ENCODE results near the gene HCN2. TPM values are rescaled to one million over a fixed set of nuclear protein-coding genes. Genes with fewer than 3 reads are reported as not detected.

The HCN2 gene
- total RNA-seq, 1 donor from 2014 or later = 0.25 TPM

DNA sequence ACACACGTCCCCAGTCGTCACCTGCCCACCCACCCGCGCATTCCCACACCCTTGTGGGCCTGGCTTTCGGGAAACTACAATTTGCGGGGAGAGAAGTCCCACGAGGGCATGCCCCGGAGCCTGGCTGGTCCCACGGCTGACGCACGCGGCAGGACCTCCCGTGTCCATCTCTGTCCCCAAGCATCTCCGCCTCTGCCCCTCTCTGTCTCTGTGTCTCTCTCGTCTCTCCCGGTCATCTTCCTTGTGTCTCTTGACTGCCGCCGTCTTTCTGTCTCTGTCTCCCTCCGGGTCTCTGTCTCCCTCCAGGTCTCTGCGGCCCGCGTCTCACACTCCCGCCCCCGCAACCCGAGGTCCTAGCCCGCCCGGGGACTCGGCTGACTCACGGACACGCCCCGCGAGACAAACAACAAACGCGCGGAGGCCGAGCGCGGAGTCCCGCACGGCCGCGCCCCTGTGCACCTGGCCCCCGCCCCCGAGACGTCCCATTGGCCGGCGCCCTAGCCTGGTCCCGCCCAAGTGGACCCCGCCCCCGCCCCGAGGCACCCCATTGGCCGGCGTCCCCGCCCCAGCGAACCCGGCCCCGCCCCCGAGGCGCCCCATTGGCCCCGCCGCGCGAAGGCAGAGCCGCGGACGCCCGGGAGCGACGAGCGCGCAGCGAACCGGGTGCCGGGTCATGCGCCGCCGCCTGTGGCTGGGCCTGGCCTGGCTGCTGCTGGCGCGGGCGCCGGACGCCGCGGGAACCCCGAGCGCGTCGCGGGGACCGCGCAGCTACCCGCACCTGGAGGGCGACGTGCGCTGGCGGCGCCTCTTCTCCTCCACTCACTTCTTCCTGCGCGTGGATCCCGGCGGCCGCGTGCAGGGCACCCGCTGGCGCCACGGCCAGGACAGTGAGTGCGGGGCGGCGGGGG, 49.8 kb downstream of the HCN2 start, which contains the start of gene FGF22:
TSS of gene FGF22 (plus strand) at position 627 of the 908 bp plus-strand sequence. CDS start at position 674, 47 bp downstream.
- no peaks in the 10 kb centered on the region for H3K9me3 ChIP-seq
- no peaks in the 10 kb centered on the region for H3K27me3 ChIP-seq
- peak within 1 kb of the TSS; percentile 49 for H3K4me3 ChIP-seq
- peak within 1 kb of the TSS; percentile 39 for H3K27ac ChIP-seq
- intact Hi-C loops (cut with DNase I) = loop anchor here (1.0 kb wide), 1 partner anchor 22 kb away; no protein-coding TSS in a partner anchor
- DNase-seq (ENCODE audit: extremely low spot score in 2 of 2) = no peak
- TF ChIP-seq POLR2AphosphoS5 (IDR thresholded peaks at IDR 0.05; ENCODE audit: insufficient read depth in 1 of 2, low read depth in 1 of 2) = peak in 1 of 2 donors; percentile 46
- no peak for TF ChIP-seq CTCF (IDR thresholded peaks at IDR 0.05)
- no peak for TF ChIP-seq POLR2A (IDR thresholded peaks at IDR 0.05)
- peaks cover 22% of the 10 kb centered on the region for H3K4me1 ChIP-seq
- no peaks in the 10 kb centered on the region for H3K36me3 ChIP-seq

- intact Hi-C loops (cut with DNase I) = no loop called here
- H3K27ac ChIP-seq = peak overlapping the region; percentile 39
- no peaks in the 10 kb centered on the region for H3K36me3 ChIP-seq
- no peaks in the 10 kb centered on the region for H3K9me3 ChIP-seq
- H3K27me3 ChIP-seq = no peaks in the 10 kb centered on the region
- no peak for DNase-seq (ENCODE audit: extremely low spot score in 2 of 2)
- peaks cover 18% of the 10 kb centered on the region for H3K4me1 ChIP-seq
- TF ChIP-seq CTCF (IDR thresholded peaks at IDR 0.05) (no peak), POLR2A (IDR thresholded peaks at IDR 0.05) (no peak), POLR2AphosphoS5 (IDR thresholded peaks at IDR 0.05; ENCODE audit: insufficient read depth in 1 of 2, low read depth in 1 of 2) (no peak)
- peak overlapping the region; percentile 49 for H3K4me3 ChIP-seq
Measured at GRCh38 chr19:640161-640558, 50.5 kb downstream of the HCN2 start.

DNA sequence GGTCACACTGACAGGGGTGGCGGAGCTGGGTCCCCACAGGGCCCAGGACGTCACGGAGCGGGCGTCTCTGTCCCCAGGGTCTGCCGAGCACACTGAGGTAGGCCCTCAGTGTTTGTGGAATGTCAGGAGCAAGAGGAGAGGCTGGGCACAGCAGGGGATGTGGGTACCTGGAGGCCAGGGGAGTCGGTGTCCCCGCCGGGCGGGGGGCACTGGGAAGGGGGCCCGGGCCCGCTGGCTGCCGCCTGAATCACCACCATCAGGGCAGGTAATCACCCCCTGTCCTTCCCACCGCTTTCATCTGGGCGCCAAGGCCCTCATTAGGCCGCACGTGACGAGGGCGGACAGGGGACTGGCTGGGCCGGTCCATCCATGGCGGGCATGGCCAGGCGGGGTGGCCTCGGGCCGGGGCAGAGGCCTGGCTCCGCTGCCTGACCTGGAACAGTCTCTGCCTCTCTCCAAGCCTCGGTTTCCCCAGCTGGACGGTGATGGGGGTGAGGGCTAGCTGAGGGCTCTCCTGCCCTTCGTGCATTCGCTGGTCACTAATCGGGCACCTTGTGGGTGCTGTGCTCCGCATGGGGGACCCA, 51.0 kb downstream of the HCN2 start:
- H3K9me3 ChIP-seq = no peaks in the 10 kb centered on the region
- no peak overlapping the region for H3K27ac ChIP-seq
- DNase-seq (ENCODE audit: extremely low spot score in 2 of 2) = no peak
- peak overlapping the region in 1 of 2 donors; percentile 49 for H3K4me3 ChIP-seq
- no peak for TF ChIP-seq POLR2A (IDR thresholded peaks at IDR 0.05)
- TF ChIP-seq CTCF (IDR thresholded peaks at IDR 0.05) = no peak
- no peak for TF ChIP-seq POLR2AphosphoS5 (IDR thresholded peaks at IDR 0.05; ENCODE audit: insufficient read depth in 1 of 2, low read depth in 1 of 2)
- H3K36me3 ChIP-seq = peaks cover 0 to 4% of the 10 kb centered on the region in 2 donors
- intact Hi-C loops (cut with DNase I) = no loop called here
- H3K27me3 ChIP-seq = no peaks in the 10 kb centered on the region
- peaks cover 18% of the 10 kb centered on the region for H3K4me1 ChIP-seq

DNA sequence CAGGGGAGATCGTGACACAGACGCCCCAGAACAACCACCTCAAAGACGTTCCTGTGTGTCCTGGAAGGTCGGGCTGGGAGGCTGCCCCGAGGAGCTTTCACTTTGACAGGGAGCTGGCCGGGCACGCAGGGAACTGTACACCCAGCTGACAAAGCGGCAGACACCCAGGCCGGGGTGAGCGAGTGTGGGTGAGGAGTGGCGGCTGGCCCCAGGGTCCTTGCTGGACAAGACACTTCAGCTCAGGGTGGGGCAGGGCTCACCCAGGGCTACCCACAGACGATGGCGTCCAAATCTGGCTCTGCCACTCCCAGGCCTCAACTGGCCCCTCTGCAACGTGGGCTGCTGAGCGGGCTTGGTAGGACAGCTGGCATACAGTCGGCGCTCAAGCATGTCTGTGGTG, 52.0 kb downstream of the HCN2 start:
- peaks cover 0 to 12% of the 10 kb centered on the region in 2 donors for H3K36me3 ChIP-seq
- H3K9me3 ChIP-seq = no peaks in the 10 kb centered on the region
- intact Hi-C loops (cut with DNase I) = no loop called here
- H3K4me1 ChIP-seq = peaks cover 18% of the 10 kb centered on the region
- H3K27me3 ChIP-seq = no peaks in the 10 kb centered on the region
- no peak for DNase-seq (ENCODE audit: extremely low spot score in 2 of 2)
- TF ChIP-seq POLR2A (IDR thresholded peaks at IDR 0.05) (no peak), POLR2AphosphoS5 (IDR thresholded peaks at IDR 0.05; ENCODE audit: insufficient read depth in 1 of 2, low read depth in 1 of 2) (no peak), CTCF (IDR thresholded peaks at IDR 0.05) (no peak)
- no peak overlapping the region for H3K27ac ChIP-seq
- no peak overlapping the region for H3K4me3 ChIP-seq

All from vagina (tissue), 2 donors.